ENCODE data around the gene VCL.
A peak's percentile ranks its signal among the peaks of the same experiment; 100 is the strongest.

The VCL gene

DNA sequence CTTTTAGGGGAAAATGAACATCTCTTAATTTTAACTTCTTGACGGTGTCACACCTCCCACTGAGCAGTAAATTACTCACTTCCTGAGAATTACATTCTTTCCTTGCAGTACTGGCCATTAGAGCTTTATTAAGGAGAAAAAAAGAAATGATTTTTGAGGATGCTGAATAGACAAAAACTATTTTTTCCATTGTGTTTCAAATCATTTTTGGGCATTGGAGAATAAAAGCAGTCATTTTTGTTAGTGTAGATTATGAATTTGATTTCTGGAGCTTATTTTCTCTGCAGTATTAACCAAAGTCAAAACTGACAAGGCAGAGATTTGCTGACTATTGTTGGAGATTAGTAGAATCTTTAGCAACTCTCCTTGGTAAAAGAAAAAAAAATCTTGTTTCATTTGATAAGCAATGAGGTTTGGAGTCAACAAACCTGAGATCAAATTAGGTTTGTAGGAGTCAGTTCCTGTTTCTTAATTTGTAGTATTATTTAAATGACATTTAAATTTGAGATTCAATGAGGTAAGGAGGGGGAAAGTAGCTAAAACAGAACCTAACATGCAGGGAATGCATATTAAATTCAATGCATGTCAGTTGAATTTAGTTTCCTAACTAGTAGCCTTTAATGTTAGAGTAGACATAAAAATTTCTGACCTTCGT is 82.1 kb downstream of the VCL start:
- no peak for DNase-seq

- DNase-seq = peak in 1 of 2 experiments; percentile 21
Observed at GRCh38 chr10:74081192-74081803, 83.4 kb downstream of the VCL start.

- no peak for DNase-seq
Observed at GRCh38 chr10:74081941-74082718, 84.2 kb downstream of the VCL start.

- no peak for DNase-seq
Observed at GRCh38 chr10:74083304-74083703, 85.4 kb downstream of the VCL start.

- no peak for DNase-seq
Observed at GRCh38 chr10:74084955-74085354, 87.0 kb downstream of the VCL start.

DNA sequence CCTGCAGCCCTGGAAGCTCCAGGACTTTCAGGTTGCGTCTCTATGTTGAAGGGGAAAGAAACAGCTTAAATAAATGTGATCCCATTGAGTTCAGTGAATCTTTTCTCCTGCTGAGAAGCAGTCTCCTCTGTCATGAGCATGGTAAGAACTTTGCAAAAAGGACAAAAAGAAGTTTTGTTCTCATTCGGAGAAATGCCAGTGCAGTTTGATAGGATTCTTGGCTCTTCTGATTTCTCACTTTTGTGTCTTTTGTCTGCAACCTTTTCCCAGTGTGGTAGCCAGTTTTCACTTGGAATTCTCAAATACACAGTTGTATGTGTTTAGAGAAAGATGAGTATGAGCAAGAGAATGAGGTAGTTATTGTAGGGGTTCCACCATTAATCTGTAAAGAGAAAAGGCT is 88.4 kb downstream of the VCL start:
- no peak for DNase-seq

DNA sequence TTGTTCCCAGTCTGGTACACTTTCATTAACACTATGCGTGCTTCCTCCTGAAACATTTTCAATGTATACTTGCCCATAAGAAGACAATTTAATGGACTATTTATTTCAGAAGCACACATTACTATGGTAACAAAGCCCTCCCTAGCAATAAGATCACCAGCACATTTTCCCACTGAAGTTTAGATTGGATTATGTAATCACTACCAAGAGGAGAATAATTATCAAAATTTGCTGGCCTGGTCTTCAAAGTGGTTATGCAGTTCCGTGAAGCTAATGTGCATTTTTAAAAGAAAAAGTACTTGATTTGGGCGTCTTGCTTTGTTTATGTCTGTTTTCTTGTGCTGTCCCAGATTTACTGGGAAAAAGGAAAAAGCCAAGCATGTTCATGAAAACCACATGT is 90.8 kb downstream of the VCL start:
- DNase-seq = no peak

DNA sequence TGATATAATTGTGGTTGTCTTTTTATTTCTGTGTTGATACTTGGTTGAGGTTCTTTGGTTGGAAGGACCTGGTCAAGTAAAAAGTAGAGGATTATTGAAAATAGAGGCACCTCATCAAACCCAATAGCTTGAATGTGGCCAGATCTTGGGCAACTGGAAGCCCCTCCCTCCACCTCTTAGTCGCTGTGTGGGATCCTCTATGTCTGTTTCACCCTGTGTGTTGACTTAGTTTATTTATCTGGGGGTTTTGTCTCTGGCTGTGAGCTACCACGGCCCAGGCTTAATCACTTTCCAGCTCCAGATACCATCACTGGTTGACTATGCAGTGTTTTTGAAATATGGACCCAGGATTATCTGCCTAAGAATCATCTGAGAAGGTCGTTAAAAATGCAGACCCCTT is 94.5 kb downstream of the VCL start:
- DNase-seq = no peak

- DNase-seq = no peak
Observed at GRCh38 chr10:74093530-74094164, 95.7 kb downstream of the VCL start.

DNA sequence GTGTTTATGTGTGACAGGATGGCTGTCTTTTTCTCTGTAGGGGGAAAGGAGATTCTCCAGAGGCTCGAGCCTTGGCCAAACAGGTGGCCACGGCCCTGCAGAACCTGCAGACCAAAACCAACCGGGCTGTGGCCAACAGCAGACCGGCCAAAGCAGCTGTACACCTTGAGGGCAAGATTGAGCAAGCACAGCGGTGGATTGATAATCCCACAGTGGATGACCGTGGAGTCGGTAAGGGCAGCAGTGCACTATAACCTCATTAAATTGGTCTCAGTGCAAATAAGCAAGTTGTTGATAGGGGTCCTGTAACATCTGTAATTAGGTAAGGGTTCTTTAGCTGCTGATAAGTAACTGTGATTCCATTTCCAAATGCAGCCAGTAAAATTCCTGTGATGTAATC is 96.3 kb downstream of the VCL start:
- no peak for DNase-seq

- no peak for DNase-seq
Observed at GRCh38 chr10:74096777-74097176, 98.9 kb downstream of the VCL start.

DNA sequence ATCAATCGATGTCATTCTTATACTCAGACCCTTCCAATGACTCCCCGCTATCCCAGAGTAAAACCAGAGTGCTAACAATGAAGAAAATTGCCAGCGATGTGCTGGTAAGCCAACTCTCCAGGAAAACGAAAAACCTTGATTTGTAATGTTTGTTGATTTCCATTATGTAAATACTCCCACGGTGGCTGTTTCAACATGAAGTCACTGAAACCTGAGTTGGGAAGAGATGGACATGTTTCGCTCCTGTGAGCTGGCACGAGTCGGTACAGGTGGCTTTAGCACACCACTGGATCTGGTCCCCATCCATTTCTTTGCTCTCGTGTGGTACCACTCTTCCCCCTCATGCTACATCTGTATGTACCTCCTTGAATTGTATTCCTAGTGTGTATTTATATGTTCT is 99.9 kb downstream of the VCL start:
- DNase-seq = no peak

GRCh38 chr10:74099420-74099819 is 101.5 kb downstream of the VCL start:
- DNase-seq = no peak

GRCh38 chr10:74099836-74100235 is 101.9 kb downstream of the VCL start:
- DNase-seq = no peak

DNA sequence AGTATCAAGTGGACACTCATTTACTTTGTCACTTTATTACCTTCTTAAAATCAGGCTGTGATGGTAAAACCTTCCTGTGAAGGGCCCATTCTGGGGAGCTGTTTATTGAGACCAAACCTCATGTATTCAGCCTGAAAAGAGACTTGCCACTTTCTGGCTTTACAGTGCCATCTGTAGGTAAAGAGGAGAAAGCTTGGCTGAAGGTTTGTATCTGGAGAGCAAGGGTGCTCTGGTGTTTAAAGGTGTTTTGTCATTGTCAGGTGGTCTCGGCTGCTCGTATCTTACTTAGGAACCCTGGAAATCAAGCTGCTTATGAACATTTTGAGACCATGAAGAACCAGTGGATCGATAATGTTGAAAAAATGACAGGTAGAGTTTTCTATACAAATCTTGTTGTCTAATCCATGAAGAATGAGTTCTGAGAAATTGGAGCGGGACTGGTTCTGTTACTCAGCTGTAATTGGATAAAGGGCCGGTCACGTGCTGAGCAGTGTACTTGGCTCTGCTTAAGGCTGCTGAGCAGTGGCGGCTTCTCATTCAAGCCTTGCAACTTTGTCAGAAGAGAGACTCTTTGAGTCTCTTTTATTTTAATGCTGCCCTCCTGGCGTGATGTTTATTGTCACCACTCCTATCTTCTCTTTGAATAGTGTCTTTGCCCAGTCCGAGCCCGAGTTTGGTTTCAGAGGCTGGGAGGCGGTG is 105.8 kb downstream of the VCL start:
- no peak for DNase-seq

DNA sequence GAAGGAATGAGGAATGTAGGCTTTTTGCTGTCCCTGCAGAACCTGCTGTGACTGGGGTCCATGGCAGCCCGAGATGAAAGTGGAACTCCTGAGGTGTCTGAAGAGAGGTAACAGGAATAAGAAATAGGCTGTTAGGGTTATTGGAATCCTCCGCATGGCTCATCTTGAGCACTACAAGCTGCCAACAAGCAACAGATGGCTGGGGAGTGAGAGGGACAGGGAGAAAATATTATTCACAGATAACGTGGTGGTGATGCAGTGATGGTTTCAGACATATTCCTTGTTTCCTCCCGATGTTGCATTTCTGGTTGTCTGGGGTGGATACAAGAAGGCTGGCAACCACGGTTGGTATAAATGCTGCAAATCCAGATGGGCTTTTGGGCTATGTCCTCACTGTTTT is 106.6 kb downstream of the VCL start:
- peak in 1 of 2 experiments; percentile 19 for DNase-seq

- DNase-seq = peak in 1 of 2 experiments; percentile 10
Observed at GRCh38 chr10:74104996-74105395, 107.1 kb downstream of the VCL start.

GRCh38 chr10:74107391-74107790 is 109.5 kb downstream of the VCL start:
- no peak for DNase-seq

GRCh38 chr10:74109452-74109851 is 111.5 kb downstream of the VCL start:
- DNase-seq = no peak

- no peak for DNase-seq
Observed at GRCh38 chr10:74110120-74110519, 112.2 kb downstream of the VCL start.

- no peak for DNase-seq
Observed at GRCh38 chr10:74111799-74112198, 113.9 kb downstream of the VCL start.

DNA sequence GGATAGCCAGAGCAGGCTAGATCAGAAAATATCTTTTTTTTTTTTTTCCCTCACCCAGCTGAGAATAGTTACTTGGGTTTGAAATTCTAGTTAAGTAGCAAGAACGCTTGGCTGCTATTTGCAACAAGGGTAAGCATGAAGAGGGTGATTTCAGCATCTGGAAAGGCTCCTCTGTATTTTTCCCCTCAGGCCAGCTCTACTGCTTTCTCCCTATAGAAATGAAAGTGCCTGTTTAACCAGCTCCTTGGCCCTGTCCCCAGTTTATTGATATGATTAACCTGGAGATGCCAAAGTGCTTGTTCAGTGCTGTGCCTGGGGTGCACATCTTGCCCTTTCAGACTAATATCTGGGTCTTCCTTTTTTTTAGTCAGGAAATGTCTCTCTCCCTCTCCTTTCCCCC is 115.6 kb downstream of the VCL start:
- DNase-seq = no peak

DNA sequence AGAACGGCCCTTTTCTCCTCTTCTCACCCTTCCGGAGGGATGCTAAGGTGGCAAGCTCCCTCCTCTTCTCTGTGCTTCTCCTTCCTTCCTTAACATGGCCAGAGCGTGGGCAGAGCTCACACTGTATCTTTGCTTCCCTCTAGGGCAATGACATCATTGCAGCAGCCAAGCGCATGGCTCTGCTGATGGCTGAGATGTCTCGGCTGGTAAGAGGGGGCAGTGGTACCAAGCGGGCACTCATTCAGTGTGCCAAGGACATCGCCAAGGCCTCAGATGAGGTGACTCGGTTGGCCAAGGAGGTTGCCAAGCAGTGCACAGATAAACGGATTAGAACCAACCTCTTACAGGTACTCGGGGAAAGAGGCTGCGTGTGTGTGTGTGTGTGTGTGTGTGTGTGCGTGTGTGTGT is 116.1 kb downstream of the VCL start:
- DNase-seq = no peak
